Measurements from ENCODE around the gene TDP1. TPM values are rescaled to one million over a fixed set of nuclear protein-coding genes. Genes with fewer than 3 reads are reported as not detected.

Gene TDP1
- 14.7 TPM for total RNA-seq

DNA sequence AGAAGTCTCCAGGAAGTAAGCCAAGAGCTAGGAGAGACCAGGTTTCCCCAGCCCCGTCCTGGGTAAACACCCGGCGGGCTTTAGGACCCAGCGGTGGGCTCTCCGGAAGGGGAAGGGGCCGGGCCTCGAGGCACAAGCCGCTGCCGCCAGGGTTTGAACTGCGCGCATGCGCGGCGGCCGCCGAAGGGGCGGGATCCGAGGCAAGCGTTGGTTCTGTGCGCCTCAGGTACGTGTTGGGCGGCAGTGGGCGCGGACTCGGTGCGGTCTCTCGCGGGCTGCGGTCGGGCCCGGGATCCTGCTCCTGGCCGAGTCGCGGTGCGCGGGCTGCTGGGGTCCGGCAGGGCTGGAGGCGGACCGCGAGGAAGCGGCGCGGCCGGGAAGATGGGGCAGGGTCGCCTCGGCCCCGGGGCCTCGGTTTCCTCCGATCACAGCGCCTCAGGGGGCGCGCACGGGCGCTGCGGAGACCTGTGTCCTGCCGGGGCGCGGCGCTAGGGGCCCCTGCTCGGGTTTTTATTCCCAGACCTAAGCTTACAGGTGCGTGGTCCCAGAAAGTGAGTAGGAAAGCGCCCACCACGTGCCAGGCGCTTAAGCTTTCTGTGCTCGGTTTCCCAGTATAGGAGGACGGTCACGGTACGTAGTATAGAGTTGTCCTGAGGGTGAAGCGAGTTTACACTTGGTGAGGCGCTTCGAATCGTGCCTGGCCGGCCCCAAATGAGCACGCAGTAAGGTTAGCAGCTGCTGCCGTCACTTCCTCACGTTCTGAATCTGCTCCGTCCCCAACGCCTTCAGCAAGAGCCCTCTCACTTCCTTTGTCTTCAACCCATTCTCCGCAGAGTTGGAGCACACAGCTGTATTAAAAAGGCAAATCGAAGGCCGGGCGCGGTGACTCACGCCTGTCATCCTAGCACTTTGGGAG, at the start of gene TDP1:
TSS of gene TDP1 (plus strand) at position 183 of the 916 bp plus-strand sequence. CDS start 7,188 bp downstream, outside the sequence.
- peak; percentile 89 for DNase-seq

DNA sequence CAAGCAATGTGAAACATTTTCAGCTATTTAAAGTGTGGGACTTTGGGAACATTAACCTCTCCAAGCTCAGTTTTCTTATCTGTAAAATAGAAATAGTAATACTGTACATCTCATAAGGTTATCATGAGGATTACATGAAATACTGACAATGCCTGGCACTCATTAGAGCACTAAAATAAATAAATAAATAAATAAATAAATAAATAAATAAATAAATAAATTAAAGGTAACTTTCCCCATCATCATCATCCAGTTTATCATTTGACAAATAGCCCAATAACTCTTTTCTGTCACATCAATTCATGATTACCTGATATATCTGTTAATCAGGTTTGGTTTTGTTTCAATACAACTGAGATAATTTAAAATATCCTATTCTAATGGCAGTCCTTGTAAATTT, 49.7 kb upstream of the TDP1 start:
- DNase-seq: no peak

DNA sequence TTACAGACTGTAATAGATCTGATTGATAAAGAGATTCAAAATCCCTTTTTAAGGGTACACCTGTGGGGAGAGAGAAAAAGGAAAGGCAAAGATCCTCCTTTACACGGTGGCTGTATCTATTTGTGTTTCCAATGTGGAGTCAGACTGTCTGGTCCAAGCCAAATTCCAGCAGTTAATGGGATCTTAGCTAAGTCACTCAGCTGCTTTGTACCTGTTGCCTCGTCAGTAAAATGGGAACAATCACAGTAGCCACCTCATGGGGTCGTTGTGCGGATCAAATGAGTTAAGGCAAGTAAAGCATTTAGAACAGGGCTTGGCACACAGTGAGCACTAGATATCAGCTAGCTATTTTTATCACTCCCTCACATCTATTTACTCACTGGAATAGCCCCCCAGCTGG, 48.1 kb upstream of the TDP1 start:
- DNase-seq: no peak

GRCh38 chr14:89908712-89909450, 46.8 kb upstream of the TDP1 start:
- DNase-seq: no peak

DNA sequence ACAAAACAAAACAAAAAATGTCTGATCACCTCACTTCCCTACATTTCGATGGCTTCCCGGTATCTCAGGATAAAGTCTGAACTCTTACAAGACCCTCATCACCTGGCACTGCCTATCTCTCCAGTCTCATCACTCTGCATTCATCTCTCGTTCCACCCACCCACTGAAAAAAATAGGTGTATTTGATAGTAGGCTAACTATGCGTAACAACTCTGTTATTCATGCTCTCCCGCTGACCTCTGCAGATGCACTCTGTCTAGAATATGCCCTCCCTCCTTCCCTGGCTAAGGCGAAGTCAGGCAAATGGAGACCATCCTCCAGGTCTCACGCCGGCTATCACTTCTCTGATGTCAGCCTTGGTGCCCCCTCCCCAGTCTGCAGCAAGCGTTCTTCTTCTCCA, 46.1 kb upstream of the TDP1 start:
- DNase-seq: no peak

DNA sequence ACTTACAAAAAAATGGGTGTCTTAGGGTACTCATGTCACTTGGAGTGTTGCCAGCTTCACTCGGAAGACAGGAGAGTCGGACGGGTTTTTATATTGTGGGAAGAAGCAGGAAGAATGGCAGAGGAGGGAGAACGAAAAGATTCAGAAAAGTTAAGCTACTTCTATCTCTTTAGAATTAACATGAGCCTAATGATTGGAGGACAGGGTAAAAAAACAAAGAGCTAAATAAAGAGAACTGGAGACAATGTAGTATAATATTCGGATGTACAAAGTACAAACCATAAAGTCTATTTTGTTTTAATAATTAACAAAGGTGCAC, 45.1 kb upstream of the TDP1 start:
- no peak for DNase-seq

GRCh38 chr14:89911010-89911919, 44.5 kb upstream of the TDP1 start:
- DNase-seq: no peak

GRCh38 chr14:89912221-89912620, 43.5 kb upstream of the TDP1 start:
- no peak for DNase-seq

GRCh38 chr14:89912667-89913211, 43.0 kb upstream of the TDP1 start:
- DNase-seq: peak; percentile 98

DNA sequence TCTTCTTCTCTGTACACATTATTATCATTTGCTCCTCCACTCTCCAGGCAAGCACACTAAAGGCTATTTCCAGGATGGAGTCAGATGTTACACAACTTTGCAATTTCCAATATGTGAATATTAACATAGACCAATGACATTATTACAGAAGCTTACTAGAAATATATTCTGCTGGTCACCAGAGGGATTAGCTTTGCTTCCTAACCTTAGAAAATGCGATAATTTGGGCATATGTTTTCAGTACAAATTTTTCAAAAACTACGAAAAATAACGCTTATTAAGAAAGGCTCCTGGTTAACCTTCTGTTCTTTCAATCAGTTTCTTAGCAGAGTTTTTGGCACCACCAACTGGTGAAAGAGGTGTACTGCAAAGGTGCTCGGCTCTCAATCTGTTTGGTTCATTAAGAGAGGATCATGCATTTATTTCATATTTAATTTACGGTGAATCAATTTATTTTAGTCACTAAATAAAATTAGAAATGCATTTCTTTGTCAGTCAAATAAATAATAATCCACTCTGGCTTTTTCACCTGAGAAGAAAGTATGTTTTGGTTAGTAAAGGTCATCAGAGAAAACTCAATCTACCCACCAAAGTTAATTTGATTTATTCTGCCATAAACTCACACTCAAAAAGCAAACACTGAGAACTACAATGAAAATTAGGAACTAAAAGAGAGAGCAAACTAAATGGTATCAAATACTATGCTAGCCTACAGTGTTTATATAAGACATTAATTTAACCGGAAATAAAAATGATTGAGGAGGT, 40.4 kb upstream of the TDP1 start:
- peak; percentile 78 for DNase-seq

DNA sequence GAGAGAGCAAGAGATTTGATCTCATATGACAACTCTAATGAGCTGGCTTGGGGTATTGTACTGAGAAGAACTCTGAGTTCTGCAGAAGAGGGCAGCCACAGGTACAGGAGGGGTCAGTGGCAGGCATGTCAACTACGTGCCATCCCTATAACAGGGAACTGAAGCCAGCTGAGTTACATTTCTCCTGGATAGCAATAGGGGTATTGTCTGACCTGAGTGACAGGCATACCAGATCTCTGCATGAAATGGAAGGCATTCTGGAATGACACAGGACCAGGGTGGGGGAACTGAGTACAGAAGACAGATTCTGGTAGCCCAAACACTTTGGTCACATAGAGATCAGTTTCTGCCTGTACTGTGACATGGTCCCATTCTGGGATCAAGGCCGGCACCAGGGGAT, 37.0 kb upstream of the TDP1 start:
- DNase-seq: no peak

- DNase-seq: no peak
Measured at GRCh38 chr14:89920056-89920455, 35.7 kb upstream of the TDP1 start.

GRCh38 chr14:89921346-89921745, 34.4 kb upstream of the TDP1 start:
- no peak for DNase-seq

- DNase-seq: no peak
Measured at GRCh38 chr14:89922031-89922907, 33.5 kb upstream of the TDP1 start.

GRCh38 chr14:89924268-89924667, 31.5 kb upstream of the TDP1 start:
- DNase-seq: peak; percentile 20

GRCh38 chr14:89926694-89927093, 29.0 kb upstream of the TDP1 start:
- no peak for DNase-seq

DNA sequence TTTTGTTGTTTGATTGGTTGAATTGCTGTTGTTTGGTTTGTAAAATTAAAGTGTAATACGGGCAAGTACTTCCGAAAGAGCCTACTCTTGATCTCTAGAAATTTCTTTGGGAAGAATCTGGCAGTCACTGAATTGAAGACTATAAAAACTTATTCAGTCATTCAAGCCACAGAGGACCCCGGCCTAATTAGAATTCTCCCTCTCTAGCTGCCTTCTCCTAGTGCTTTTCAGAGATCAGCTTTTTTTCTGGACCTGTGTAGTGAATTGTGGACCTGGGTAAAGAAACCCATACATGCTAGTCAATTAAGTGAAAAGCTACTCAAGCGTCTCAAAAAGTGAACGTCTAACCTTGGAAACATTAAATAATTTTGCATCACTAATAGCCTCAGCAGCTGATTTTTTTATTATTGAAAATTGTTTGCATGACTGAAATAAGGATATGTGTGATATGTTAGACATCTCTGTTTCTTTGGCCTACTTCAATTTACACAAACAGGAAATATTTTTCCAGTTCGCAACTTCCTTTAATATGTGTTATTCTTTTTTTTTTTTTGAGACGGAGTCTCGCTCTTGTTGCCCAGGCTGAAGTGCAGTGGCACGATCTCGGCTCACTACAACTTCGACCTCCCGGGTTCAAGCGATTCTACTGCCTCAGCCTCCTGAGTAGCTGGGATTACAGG, 28.4 kb upstream of the TDP1 start:
- no peak for DNase-seq

DNA sequence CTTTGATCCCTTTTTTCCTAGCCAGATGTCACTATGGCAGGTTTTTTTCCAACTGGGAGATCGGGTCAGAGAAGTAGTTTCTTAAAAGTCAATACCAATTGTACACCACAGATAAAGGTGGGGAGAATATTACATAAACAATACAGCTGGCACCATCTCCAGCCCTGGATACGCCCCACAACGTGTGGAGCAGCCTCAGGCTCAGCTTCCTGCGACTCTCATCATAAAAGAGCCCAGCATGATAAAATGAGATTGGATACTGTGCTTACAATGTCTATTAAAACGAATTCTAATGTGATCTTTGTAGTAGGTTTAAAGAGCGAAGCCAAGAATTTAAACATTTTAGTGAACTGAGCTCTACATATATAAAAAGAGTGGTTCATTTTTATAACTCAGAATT, 22.7 kb upstream of the TDP1 start:
- no peak for DNase-seq

GRCh38 chr14:89936654-89937185, 19.0 kb upstream of the TDP1 start:
- DNase-seq: no peak

All from skin of body (tissue), 2 donors.